Vagina (tissue), 2 donors: ENCODE data around the gene NRG3.

Source experiments
- CTCF ChIP-seq, 3 experiments: fragments of 450-650 bp in 2 of 3; fragments of 200-600 bp in 1 of 3; sonication (generic) in 1 of 3; IDR thresholded peaks; one replicate each; pipeline ENCODE4 v1.5.1; 2017 to 2019; ENCODE audit warnings: antibody characterized with exemption in 3 of 3, mild to moderate bottlenecking in 2 of 3, moderate library complexity in 2 of 3
- POLR2A ChIP-seq, 2 donors: fragments of 450-650 bp; IDR thresholded peaks; one replicate each; pipeline ENCODE4 v1.6.1; 2017; ENCODE audit warnings: antibody characterized with exemption in 2 of 2, mild to moderate bottlenecking in 2 of 2, moderate library complexity in 2 of 2

DNA sequence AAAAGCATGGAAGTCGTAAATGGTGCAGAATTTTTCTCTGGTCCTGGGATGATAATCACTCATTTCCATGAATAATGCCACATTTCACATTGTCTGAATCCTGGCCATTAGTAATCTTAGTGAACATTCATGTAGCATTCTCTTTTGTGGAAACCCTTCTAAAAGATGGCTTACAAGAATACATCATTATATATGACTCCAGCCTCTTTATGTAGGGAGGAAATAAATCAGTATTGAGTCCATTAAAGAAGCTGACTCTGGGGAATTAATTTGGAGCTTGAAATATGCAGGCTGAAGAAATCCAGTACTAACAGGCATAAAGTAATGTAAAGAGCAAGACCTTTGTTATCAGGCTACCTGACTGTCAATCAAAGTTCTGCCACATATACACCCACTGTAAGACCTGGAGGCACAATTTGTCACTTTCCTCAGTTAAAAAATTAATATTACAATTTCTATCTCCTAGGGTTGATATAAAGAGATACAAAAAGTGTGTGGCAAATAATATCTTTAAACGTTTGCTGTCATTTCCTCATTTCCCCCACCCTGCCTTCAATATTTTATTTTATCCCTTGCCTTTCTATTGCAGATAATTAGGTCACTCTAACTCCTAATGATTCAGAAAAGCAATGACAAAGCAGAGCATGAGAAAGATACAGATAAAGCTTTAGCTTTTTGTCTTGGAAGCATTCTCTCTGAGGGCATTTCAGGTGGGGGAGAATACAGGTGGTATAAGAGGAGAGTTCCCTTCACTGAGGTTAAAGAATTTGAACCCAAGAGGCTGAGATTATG is 1142.3 kb downstream of the NRG3 start:
- no peak for TF ChIP-seq POLR2A (IDR thresholded peaks at IDR 0.05)
- TF ChIP-seq CTCF (IDR thresholded peaks at IDR 0.05) = no peak
